Measurements from ENCODE around the gene SAGE1.

DNA sequence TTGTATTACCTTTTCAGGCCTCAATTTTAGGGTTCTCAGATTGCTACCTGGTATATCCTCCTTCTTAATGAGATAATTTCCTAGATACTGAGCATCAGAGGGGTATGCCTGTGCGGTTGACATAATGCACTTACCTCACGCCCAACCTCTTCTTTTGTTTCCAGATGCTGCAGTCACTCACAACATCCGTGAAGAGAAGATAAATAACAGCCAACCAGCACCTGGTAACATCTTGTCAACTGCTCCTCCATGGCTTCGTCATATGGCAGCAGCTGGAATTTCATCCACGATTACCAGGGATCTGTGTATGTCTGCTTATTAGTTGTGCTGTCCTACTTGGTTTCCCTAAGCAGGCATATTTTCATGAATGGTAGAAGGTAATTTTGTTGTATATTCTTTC lies 16.7 kb downstream of the SAGE1 start:
- TF ChIP-seq, protein P1, sequence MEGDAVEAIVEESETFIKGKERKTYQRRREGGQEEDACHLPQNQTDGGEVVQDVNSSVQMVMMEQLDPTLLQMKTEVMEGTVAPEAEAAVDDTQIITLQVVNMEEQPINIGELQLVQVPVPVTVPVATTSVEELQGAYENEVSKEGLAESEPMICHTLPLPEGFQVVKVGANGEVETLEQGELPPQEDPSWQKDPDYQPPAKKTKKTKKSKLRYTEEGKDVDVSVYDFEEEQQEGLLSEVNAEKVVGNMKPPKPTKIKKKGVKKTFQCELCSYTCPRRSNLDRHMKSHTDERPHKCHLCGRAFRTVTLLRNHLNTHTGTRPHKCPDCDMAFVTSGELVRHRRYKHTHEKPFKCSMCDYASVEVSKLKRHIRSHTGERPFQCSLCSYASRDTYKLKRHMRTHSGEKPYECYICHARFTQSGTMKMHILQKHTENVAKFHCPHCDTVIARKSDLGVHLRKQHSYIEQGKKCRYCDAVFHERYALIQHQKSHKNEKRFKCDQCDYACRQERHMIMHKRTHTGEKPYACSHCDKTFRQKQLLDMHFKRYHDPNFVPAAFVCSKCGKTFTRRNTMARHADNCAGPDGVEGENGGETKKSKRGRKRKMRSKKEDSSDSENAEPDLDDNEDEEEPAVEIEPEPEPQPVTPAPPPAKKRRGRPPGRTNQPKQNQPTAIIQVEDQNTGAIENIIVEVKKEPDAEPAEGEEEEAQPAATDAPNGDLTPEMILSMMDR (IDR thresholded peaks at IDR 0.05) = no peak
- TF ChIP-seq POLR2A (IDR thresholded peaks at IDR 0.05) (no peak), EP300 (IDR thresholded peaks at IDR 0.05) (no peak)

Data from sigmoid colon (tissue), 4 donors.